OCI-LY7 (cell line): ENCODE results near the gene DEGS2. TPM values are rescaled to one million over a fixed set of nuclear protein-coding genes. Genes with fewer than 3 reads are reported as not detected.
"Not testable (repeated sequence)": the region's sequence is repeated elsewhere in the genome, so short reads cannot be mapped to it uniquely, and the experiment has no call there.

Experiments
- Bru-seq: library from RNA; stranded (reverse); fragments of 400-500 nt; gene quantifications from one replicate; lab custom pipeline; 2021; lab: Mats Ljungman, UMichigan
- BruChase-seq, 2 experiments: library from RNA; stranded (reverse); fragments of 400-500 nt; gene quantifications; one replicate each; lab custom pipeline; 2021; lab: Mats Ljungman, UMichigan
- BruUV-seq: library from RNA; stranded (reverse); fragments of 400-500 nt; replicated peaks from 2 replicates; lab custom pipeline; 2021; lab: Mats Ljungman, UMichigan
- CTCF ChIA-PET: fragments of 300-600 bp; sonication (Branson Sonifier 250); formaldehyde crosslinking; loops from one replicate; lab custom pipeline; 2022; ENCODE audit warnings: antibody characterized with exemption; ENCODE audit not compliant: unreplicated experiment; lab: Charles Lee
- POLR2A ChIA-PET: fragments of 300-600 bp; sonication (Branson Sonifier 250); formaldehyde crosslinking; loops from one replicate; lab custom pipeline; 2022; ENCODE audit warnings: antibody characterized with exemption; lab: Charles Lee
- DNase-seq: peaks from one replicate; pipeline ENCODE4 v3.0.0-alpha.2; 2015; ENCODE audit warnings: low spot score
- H2AFZ ChIP-seq: fragments of 200-600 bp; sonication (generic), shearing (Covaris generic); 2 replicates; pipeline ENCODE4 v1.6.1; 2014; ENCODE audit warnings: mild to moderate bottlenecking, antibody characterized with exemption, low read length, moderate library complexity
- H3K27ac ChIP-seq: fragments of 200-600 bp; sonication (generic); 2 replicates; pipeline ENCODE4 v1.5.1; 2014; ENCODE audit warnings: mixed run types, low read depth, mild to moderate bottlenecking, moderate library complexity, low read length, inconsistent platforms; ENCODE audit not compliant: poor library complexity, severe bottlenecking
- H3K36me3 ChIP-seq: fragments of 200-600 bp; sonication (generic); 2 replicates; pipeline ENCODE4 v1.6.1; 2014; ENCODE audit warnings: mild to moderate bottlenecking, antibody characterized with exemption, low read length, moderate library complexity, mixed read lengths; ENCODE audit not compliant: insufficient read depth
- H3K4me1 ChIP-seq: fragments of 200-600 bp; sonication (generic); 2 replicates; pipeline ENCODE4 v1.5.1; 2014; ENCODE audit warnings: mild to moderate bottlenecking, low read length; ENCODE audit not compliant: insufficient read depth, poor library complexity, severe bottlenecking
- H3K4me2 ChIP-seq: fragments of 200-600 bp; sonication (generic); 2 replicates; pipeline ENCODE4 v1.6.1; 2014; ENCODE audit warnings: mild to moderate bottlenecking, low read length
- H3K4me3 ChIP-seq: fragments of 200-600 bp; sonication (generic); 2 replicates; pipeline ENCODE4 v1.5.1; 2014; ENCODE audit warnings: mild to moderate bottlenecking, low read depth, low read length; ENCODE audit not compliant: poor library complexity, severe bottlenecking
- H3K79me2 ChIP-seq: fragments of 200-600 bp; sonication (generic); 2 replicates; pipeline ENCODE4 v1.6.1; 2016; ENCODE audit warnings: low read depth, mild to moderate bottlenecking, low read length, moderate library complexity, mixed read lengths; ENCODE audit not compliant: insufficient read depth
- H3K9me2 ChIP-seq: fragments of 200-600 bp; sonication (generic); 2 replicates; pipeline ENCODE4 v1.6.1; 2016; ENCODE audit warnings: mild to moderate bottlenecking, low read length, mixed read lengths; ENCODE audit not compliant: insufficient read depth
- H3K9me3 ChIP-seq: fragments of 200-600 bp; sonication (generic); 2 replicates; pipeline ENCODE4 v1.6.1; 2014; ENCODE audit warnings: mild to moderate bottlenecking, mixed run types, low read length, mixed read lengths
- H4K20me1 ChIP-seq: fragments of 200-600 bp; sonication (generic); 2 replicates; pipeline ENCODE4 v1.6.1; 2014; ENCODE audit warnings: mild to moderate bottlenecking, antibody characterized with exemption, low read length, moderate library complexity, mixed read lengths; ENCODE audit not compliant: insufficient read depth
- CTCF ChIP-seq: fragments of 200-600 bp; sonication (generic); conservative IDR thresholded peaks from 2 replicates; pipeline ENCODE4 v1.5.1; 2014; ENCODE audit warnings: mild to moderate bottlenecking, antibody characterized with exemption, low read length, moderate library complexity, mixed read lengths
- EZH2phosphoT487 ChIP-seq: fragments of 200-600 bp; sonication (generic); IDR thresholded peaks from 2 replicates; pipeline ENCODE4 v1.6.1; 2018; ENCODE audit warnings: low read depth, borderline replicate concordance, mild to moderate bottlenecking, mixed run types, antibody characterized with exemption, low read length, moderate library complexity, mixed read lengths
- intact Hi-C: fragments of 100-400 bp; cut with micrococcal nuclease; formaldehyde crosslinking; loops from one replicate; pipeline ENCODE4 v1.10.0; 2022; ENCODE audit not compliant: unreplicated experiment
- long read RNA-seq: library from polyadenylated mRNA; stranded (forward); transcript quantifications from one replicate; pipeline ENCODE4 v2.0.0, GENCODE V29; 2022
- total RNA-seq, 2 experiments: library from RNA; depleted of rRNA in 1 of 2; stranded (reverse); fragments of >200 nt in 1 of 2; shearing (Covaris generic) in 1 of 2; gene quantifications; 2 replicates each; pipeline ENCODE4 v1.2.3, GENCODE V29; 2014 to 2022

Gene DEGS2
- total RNA-seq (2014; rRNA removed; shearing (Covaris generic)), result 2.0 and 8.3 TPM in 2 replicates
- total RNA-seq (2022), result 12.2 and 14.6 TPM in 2 replicates
- percentile 54 among the genes with signal in this experiment for Bru-seq, nascent RNA
- percentile 58 among the genes with signal in this experiment for BruChase-seq, experiment 1, labeled RNA remaining after a 6-hour chase
- BruChase-seq, experiment 2, labeled RNA remaining after a 2-hour chase, result percentile 61 among the genes with signal in this experiment
- long read RNA-seq, full-length matches to known transcripts, result 21 of 24 reads
- long read RNA-seq, partial matches to known transcripts, result 1 of 24 reads
- long read RNA-seq, other reads (novel, unspliced or antisense), result 2 of 24 reads

- no peaks in the 10 kb centered on the region; the same call in 1 of the 2 replicates for H3K9me3 ChIP-seq
- H3K9me2 ChIP-seq, result no peaks in the 10 kb centered on the region
- intact Hi-C loops, result loop anchor here (5.0 kb wide), 3 partner anchors 78 to 177 kb away; partner anchors contain the start of genes EVL and YY1
- ChIA-PET POLR2A (interaction anchor here (0.6 to 0.9 kb wide), 3 partner anchors 34 to 1508 kb away, joined by 3 to 4 read pairs (median 4); no protein-coding TSS in a partner anchor), CTCF (interaction anchor here (0.5 kb wide), 1 partner anchor 37 kb away, joined by 3 read pairs; no protein-coding TSS in a partner anchor)
- H2AFZ ChIP-seq, result peak within 1 kb of the TSS; percentile 67; the same call in 1 of the 2 replicates
- peak; percentile 84 for DNase-seq
- H3K36me3 ChIP-seq, result peaks cover 11% of the 10 kb centered on the region
- H3K4me2 ChIP-seq, result peak within 1 kb of the TSS; percentile 90
- peak within 1 kb of the TSS; percentile 80 for H3K4me3 ChIP-seq
- BruUV-seq, result no TSS peak
- peaks cover 32% of the 10 kb centered on the region for H3K4me1 ChIP-seq
- peak within 1 kb of the TSS; percentile 79 for H3K27ac ChIP-seq
- no peaks in the 10 kb centered on the region for H3K79me2 ChIP-seq
- TF ChIP-seq EZH2phosphoT487 (no peak), CTCF (no peak)
- H4K20me1 ChIP-seq, result no peaks in the 10 kb centered on the region
Measured at GRCh38 chr14:100159094-100159864, at the start of gene DEGS2. TSS of gene DEGS2 (minus strand) at chr14:100159645. CDS start at chr14:100159587, 58 bp downstream.

GRCh38 chr14:100208136-100208535, 48.7 kb upstream of the DEGS2 start:
- H3K9me3 ChIP-seq, BruUV-seq, CTCF ChIA-PET: not testable (repeated sequence)

GRCh38 chr14:100207588-100207987, 48.1 kb upstream of the DEGS2 start:
- H3K27ac ChIP-seq, BruUV-seq, CTCF ChIA-PET, intact Hi-C loops, H3K79me2 ChIP-seq, H3K36me3 ChIP-seq, H2AFZ ChIP-seq, H3K9me3 ChIP-seq, DNase-seq, H4K20me1 ChIP-seq, H3K4me3 ChIP-seq, H3K4me1 ChIP-seq, H3K4me2 ChIP-seq, H3K9me2 ChIP-seq: not testable (repeated sequence)
- POLR2A ChIA-PET, result interaction anchor here (0.6 kb wide), 1 partner anchor 444 kb away, joined by 3 read pairs; no protein-coding TSS in a partner anchor

More at GRCh38 chr14:100208136-100208535, 48.7 kb upstream of the DEGS2 start:
- POLR2A ChIA-PET, intact Hi-C loops, H3K9me2 ChIP-seq, H3K27ac ChIP-seq, H3K4me2 ChIP-seq, DNase-seq, H3K4me3 ChIP-seq, H2AFZ ChIP-seq, H3K4me1 ChIP-seq, H3K79me2 ChIP-seq, H3K36me3 ChIP-seq, H4K20me1 ChIP-seq: not testable (repeated sequence)

GRCh38 chr14:100204835-100205167, 45.4 kb upstream of the DEGS2 start:
- POLR2A ChIA-PET, result interaction anchor here (0.6 kb wide), 1 partner anchor 15 kb away, joined by 3 read pairs; no protein-coding TSS in a partner anchor
- H3K27ac ChIP-seq, BruUV-seq, H3K9me3 ChIP-seq, CTCF ChIA-PET, DNase-seq, H4K20me1 ChIP-seq, H3K79me2 ChIP-seq, H3K4me2 ChIP-seq, intact Hi-C loops, H2AFZ ChIP-seq, H3K36me3 ChIP-seq, H3K4me1 ChIP-seq, H3K9me2 ChIP-seq, H3K4me3 ChIP-seq: not testable (repeated sequence)
